C4-2B (cell line): ENCODE data around the gene SNAI3.

Experiments
- CTCF ChIP-seq: fragments of 450-650 bp; conservative IDR thresholded peaks from 2 replicates; pipeline ENCODE4 v1.5.1; 2017; ENCODE audit warnings: mild to moderate bottlenecking
- ZFX ChIP-seq: fragments of 450-650 bp; IDR thresholded peaks from 2 replicates; pipeline ENCODE4 v1.6.1; 2017

- TF ChIP-seq CTCF (no peak), ZFX (no peak)
Measured at GRCh38 chr16:88656291-88656980, 29.9 kb downstream of the SNAI3 start.
